DOHH2 (cell line): Measurements from ENCODE around the gene EML1.

Source experiments
- EZH2phosphoT487 ChIP-seq: fragments of 200-600 bp; sonication (generic); IDR thresholded peaks from 2 replicates; pipeline ENCODE4 v1.6.1; 2017; ENCODE audit warnings: borderline replicate concordance, mild to moderate bottlenecking, antibody characterized with exemption, low read length, moderate library complexity, mixed read lengths
- TF ChIP-seq, protein P1 (sequence below): fragments of 200-600 bp; sonication (generic); IDR thresholded peaks from one replicate; pipeline ENCODE4 v1.5.1; 2014; ENCODE audit warnings: antibody characterized with exemption, mild to moderate bottlenecking, low read depth, low read length; ENCODE audit not compliant: poor library complexity, severe bottlenecking

DNA sequence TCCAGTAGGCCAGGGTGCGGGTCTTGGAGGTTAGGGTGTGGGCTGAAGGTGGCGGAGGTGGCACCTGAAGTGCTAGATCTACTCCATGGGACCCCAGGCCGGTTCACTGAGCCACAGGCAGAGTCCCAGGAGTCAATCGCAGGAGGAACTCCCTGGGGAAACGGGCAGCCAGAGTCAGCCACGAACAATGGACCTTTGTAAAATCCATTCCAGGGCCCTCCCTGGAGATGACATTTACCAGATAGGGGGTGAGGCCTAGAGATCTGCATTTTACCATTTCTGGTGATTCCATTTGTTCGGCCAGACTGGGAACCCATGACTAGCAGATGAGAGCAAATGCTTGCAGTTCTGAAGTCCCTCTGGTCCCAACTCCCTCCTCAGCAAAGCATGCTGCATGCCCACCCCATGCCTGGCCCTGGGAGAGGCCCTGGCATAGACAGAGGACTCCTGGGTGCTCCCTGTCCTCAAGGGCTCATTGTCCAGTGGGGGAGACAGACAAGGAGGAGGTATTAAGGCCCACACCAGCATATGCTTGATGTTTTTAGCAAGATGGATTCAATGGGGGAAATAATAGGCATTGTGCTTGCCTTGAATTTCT lies 115.5 kb downstream of the EML1 start:
- TF ChIP-seq, protein P1, sequence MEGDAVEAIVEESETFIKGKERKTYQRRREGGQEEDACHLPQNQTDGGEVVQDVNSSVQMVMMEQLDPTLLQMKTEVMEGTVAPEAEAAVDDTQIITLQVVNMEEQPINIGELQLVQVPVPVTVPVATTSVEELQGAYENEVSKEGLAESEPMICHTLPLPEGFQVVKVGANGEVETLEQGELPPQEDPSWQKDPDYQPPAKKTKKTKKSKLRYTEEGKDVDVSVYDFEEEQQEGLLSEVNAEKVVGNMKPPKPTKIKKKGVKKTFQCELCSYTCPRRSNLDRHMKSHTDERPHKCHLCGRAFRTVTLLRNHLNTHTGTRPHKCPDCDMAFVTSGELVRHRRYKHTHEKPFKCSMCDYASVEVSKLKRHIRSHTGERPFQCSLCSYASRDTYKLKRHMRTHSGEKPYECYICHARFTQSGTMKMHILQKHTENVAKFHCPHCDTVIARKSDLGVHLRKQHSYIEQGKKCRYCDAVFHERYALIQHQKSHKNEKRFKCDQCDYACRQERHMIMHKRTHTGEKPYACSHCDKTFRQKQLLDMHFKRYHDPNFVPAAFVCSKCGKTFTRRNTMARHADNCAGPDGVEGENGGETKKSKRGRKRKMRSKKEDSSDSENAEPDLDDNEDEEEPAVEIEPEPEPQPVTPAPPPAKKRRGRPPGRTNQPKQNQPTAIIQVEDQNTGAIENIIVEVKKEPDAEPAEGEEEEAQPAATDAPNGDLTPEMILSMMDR, result no peak
- TF ChIP-seq EZH2phosphoT487, result no peak
